Left cardiac atrium (tissue), 4 donors: Measurements from ENCODE around the gene TSGA10. TPM values are rescaled to one million over a fixed set of nuclear protein-coding genes. Genes with fewer than 3 reads are reported as not detected.
"Not testable (repeated sequence)": the region's sequence is repeated elsewhere in the genome, so short reads cannot be mapped to it uniquely, and the experiment has no call there.

Source experiments
- ATAC-seq, 2 donors: fragments of 200-7000 bp; cut with Tn5 transposase; one replicate each; pipeline ENCODE4 v1.9.1; 2020; ENCODE audit warnings: mild to moderate bottlenecking in 2 of 2, moderate library complexity in 2 of 2
- DNase-seq: peaks from one replicate; pipeline ENCODE4 v3.0.0-alpha.2; 2020
- intact Hi-C, 2 donors: fragments of 100-400 bp; cut with DNase I; formaldehyde crosslinking; loops; one replicate each; pipeline versions ENCODE4 v1.14.1 to v1.15.1; 2022 to 2023
- total RNA-seq, 2 donors: library from RNA; stranded (reverse); fragmentation: NEBNext Ultra II Directional; extraction: Animal tissue kit (Norgen Biotek cat#: 25700); gene quantifications; one replicate each; pipeline ENCODE4 v1.2.1, GENCODE V29; 2021
- donor health status: DM: no; HTN: yes; CAD: no.
- donor health status: DM: no; HTN: yes; CAD: no; lungs with severe emphysema.
- donor health status: DM: yes; HTN: yes; CAD: no.
- donor health status: Dilated cardiomyopathy.

The TSGA10 gene
- total RNA-seq, 2 donors from 2014 or later: 3.6 to 4.0 TPM

DNA sequence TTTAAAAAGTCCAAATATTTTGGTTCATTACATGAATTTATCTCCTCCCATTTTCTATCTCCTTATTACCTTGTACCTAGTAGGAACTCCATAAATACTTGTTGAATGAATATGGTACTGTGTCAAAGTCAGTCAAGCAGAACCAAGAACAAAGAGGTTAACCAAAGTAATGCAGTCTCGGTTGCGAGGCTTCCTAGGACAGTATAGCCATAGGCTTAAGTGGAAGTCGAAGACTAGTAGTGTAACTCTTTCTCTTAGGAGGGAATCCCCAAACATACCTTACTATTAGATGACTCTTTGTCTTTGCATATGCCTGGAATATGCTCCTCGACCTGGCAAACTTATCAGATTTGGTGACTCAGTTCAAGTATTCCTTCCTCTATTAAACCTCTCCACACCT lies 4.9 kb upstream of the TSGA10 start:
- DNase-seq (no peak), ATAC-seq (no peak)
- intact Hi-C loops: no loop called here

DNA sequence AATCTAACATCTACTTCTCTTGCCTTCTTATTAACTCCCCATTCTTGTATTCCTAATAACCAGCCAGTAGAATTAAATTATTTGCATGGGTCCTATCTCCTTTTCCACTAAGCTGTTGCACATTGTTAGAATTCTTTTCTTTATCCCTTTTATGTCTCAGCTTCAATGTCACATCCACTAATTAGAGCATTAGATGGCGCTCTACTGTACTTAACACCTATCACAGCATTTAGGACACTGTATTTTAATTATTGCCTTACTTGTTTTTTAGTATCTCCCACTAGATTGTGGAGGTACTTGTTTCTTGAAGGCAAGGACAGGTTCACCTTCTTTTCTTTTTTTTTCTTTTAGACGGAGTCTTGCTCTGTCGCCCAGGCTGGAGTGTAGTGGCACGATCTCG lies 3.9 kb upstream of the TSGA10 start:
- ATAC-seq: no peak
- intact Hi-C loops: no loop called here
- no peak for DNase-seq

DNA sequence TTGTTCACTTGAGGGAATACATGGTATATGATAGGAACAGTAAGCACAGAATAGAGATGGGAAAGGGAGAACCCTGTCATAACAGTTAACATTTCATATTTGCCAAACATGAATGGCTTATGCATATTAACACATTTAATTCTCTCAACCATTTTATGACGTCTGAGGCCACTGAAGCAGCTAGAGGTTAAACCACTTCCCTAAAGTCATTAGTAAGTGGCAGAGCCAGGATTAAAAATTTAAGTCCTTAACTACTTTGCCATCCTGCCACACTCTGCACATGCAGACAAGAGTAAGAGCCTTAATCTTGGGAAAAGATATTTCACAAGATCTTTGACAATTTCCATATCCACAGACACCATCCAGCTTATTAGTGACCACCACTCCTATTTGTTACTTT lies 2.1 kb upstream of the TSGA10 start:
- no peak for DNase-seq
- no peak for ATAC-seq
- intact Hi-C loops: no loop called here

DNA sequence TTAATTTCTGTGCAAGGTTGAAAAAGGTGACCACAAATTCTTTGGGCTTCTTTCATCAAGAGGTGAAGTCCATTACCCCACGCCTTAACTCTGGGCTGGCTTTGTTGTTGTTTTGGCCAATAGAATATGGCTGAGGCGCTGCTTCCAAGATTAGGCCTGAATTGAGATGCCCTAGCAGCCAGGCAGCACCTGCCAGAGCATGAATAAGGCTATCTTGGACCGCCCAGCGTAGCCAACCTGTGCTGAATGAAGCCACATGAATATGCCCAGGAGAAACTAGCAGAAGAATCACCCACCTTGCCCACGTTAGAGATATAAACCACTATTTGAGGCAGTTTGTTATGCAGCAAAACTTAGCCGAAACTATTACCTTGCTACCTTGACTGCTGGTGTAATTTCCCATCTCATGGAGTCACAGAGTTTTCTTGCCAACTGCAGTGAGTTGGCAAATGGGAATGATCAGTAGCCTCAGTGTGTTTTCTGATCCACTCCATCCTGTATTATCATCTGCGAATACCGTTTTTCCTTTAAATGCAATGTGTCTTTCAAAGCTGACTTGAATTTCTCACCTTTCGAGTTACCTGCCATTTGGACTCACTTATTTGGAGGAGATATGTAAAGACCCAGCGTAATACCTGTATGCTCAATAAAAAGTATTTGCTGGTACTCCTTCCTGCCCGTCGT lies 679 bp downstream of the TSGA10 start:
- no peak for ATAC-seq
- intact Hi-C loops: no loop called here
- DNase-seq: no peak

DNA sequence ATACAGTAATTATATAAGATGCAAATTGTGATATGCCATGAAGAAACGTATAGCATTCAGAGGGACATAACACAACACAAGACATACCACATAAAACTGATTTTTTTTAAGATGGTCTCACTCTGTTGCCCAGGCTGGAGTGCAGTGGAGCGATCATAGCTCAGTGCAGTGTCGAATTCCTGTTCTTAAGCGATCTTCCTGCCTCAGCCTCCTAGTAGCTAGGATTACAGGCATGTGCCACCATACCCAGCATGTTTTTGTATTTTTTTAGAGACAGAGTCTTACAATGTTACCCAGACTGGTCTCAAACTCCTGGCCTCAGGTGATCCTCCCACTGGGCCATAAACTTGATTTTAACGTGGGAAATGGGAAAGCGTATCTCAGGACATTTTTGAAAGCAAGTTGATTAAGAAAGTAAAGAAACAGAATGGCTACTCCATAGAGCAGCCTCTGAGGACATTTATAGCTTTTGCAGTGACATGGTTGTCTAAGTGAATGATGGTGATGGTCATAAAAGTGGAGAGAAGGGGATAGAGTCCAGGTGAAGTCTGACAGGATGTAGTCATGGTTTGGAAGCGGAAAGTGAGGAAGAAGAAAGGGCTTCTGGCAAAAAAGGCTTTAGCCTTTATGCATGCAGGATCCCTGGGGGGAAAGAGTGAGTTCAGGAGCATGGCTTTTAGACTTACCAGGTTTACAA lies 2.4 kb downstream of the TSGA10 start:
- ATAC-seq (no peak), DNase-seq (no peak)
- intact Hi-C loops: no loop called here

GRCh38 chr2:99150706-99151105 lies 4.0 kb downstream of the TSGA10 start:
- no peak for DNase-seq
- intact Hi-C loops: no loop called here
- ATAC-seq: no peak

- peak; percentile 97 to 99 for ATAC-seq
- intact Hi-C loops: no loop called here
- DNase-seq: peak; percentile 94
These were observed 13.3 kb downstream of the TSGA10 start, which contains the start of gene C2orf15 for GRCh38 chr2:99141110-99142108. Gene C2orf15 (plus strand): TSS chr2:99141707. CDS start chr2:99150559, 8,852 bp downstream.

- peak; percentile 61 to 66 for ATAC-seq
- intact Hi-C loops: no loop called here
These were observed 14.0 kb downstream of the TSGA10 start for GRCh38 chr2:99140860-99141109.

GRCh38 chr2:99140056-99140859 lies 14.5 kb downstream of the TSGA10 start:
- intact Hi-C loops: no loop called here
- ATAC-seq: no peak

More at GRCh38 chr2:99140860-99141109, 14.0 kb downstream of the TSGA10 start:
- DNase-seq: no peak

DNA sequence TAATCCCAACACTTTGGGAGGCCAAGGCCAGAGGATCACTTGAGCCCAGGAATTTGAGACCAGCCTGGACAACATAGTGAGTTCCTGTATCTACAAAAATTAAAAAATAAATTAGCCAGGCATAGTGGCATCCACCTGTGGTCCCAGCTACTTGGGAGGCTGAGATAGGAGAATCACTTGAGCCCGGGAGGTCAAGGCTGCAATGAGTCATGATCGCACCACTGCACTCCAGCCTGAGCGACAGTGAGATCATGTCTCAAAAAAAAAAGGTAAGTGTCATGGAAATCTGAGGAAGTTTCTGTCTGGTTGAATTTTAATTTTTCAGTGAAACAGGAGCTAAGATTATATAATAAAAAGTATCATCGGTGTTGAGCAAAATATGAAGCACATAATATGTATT lies 15.7 kb downstream of the TSGA10 start:
- no peak for DNase-seq
- no peak for ATAC-seq
- intact Hi-C loops: no loop called here

More at GRCh38 chr2:99140056-99140859, 14.5 kb downstream of the TSGA10 start:
- DNase-seq: no peak

GRCh38 chr2:99135044-99135556 lies 19.6 kb downstream of the TSGA10 start:
- DNase-seq, intact Hi-C loops, ATAC-seq: not testable (repeated sequence)

GRCh38 chr2:99127981-99128380 lies 26.8 kb downstream of the TSGA10 start:
- intact Hi-C loops: no loop called here
- DNase-seq (no peak), ATAC-seq (no peak)

GRCh38 chr2:99112617-99113016 lies 42.1 kb downstream of the TSGA10 start:
- DNase-seq: no peak
- intact Hi-C loops: no loop called here
- ATAC-seq: no peak

GRCh38 chr2:99111945-99112344 lies 42.8 kb downstream of the TSGA10 start:
- no peak for ATAC-seq
- intact Hi-C loops: no loop called here

DNA sequence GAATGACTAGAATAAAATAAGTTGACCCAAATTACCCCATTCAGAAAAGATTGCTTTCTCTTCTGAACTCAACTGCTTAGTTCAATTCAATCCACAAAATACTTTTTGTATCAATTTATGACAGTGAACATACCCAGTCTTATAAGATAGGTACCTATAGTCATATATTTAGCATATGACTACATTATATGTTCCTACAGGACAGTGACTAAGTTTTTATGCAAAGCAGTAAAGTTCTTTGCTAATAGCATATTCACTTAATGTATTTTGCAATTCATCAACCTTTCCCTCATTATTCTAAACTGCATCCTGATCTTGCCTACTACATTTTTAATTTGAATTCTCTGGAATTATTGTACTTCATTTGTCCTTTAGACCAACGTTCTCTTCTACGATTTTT lies 43.5 kb downstream of the TSGA10 start:
- ATAC-seq (no peak), DNase-seq (no peak)
- intact Hi-C loops: no loop called here

More at GRCh38 chr2:99111945-99112344, 42.8 kb downstream of the TSGA10 start:
- DNase-seq: no peak

- no peak for ATAC-seq
- intact Hi-C loops: no loop called here
These were observed 47.8 kb downstream of the TSGA10 start for GRCh38 chr2:99106913-99107312.

GRCh38 chr2:99104006-99104405 lies 50.7 kb downstream of the TSGA10 start:
- intact Hi-C loops: no loop called here
- no peak for DNase-seq
- no peak for ATAC-seq

More at GRCh38 chr2:99106913-99107312, 47.8 kb downstream of the TSGA10 start:
- DNase-seq: no peak

DNA sequence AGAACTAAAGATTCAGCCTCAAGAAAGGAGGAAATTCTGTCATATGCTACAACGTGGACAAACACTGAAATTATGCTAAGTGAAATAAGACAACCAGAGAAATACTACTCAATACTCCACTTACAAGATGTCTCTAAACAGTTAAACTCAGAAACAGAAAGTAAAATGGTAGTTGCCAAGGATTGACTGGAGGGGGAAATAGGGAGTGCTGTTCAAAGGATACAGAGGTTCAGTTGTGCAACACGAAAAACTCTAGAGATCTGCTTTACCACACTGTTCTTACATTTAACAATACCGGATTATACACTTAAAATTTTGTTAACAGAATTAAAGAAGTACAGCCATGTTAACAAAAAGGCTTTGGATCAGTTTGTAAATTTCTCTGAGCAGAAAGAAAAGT lies 53.0 kb downstream of the TSGA10 start:
- DNase-seq: no peak
- ATAC-seq: peak; percentile 57 to 85
- intact Hi-C loops: no loop called here

DNA sequence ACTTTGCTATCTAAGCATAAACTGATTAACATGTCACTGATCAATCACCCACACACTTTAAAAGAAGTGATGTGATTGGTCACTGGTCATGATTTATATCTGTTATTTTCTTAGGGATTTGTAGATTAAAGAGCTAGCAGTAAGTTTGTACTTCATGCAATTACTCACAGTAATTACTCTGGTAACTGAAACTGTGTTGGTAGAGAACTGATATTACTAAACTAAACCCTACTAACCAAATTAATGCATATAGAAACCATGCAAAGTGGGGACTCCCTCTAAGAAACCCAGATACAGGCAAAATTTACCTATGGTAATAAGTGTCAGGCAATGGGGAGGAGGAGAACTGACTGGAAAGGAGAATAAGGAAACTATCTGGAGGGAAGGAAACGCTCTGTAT lies 58.0 kb downstream of the TSGA10 start:
- DNase-seq (no peak), ATAC-seq (no peak)
- intact Hi-C loops: no loop called here
